ENCODE results near the gene AK8.

AK8 gene

GRCh38 chr9:132699956-132700355 lies 178.1 kb downstream of the AK8 start:
- peaks cover 30% of the 10 kb centered on the region for H3K9me3 ChIP-seq (ENCODE audit: control insufficient read depth, low read length)
- H2BK120ac ChIP-seq (ENCODE audit: low read depth, low read length), result no peak overlapping the region
- no peak overlapping the region for H3K4me3 ChIP-seq (ENCODE audit: insufficient read depth in 1 of 2, low read depth in 1 of 2, low read length in 2 of 2)
- no peak overlapping the region for H3K4ac ChIP-seq (ENCODE audit: low read depth in 1 of 2, low read length in 2 of 2)
- no peak overlapping the region for H2BK12ac ChIP-seq (ENCODE audit: low read length in 2 of 2)
- H4K91ac ChIP-seq (ENCODE audit: low read length), result no peak overlapping the region
- no peak overlapping the region for H2AK5ac ChIP-seq (ENCODE audit: low read length, severe bottlenecking)
- no peak overlapping the region for H3K14ac ChIP-seq (ENCODE audit: low read length in 2 of 2)
- no peak overlapping the region for H2BK15ac ChIP-seq (ENCODE audit: low read depth, poor library complexity, severe bottlenecking)
- no peaks in the 10 kb centered on the region for H3K79me1 ChIP-seq (replicated peaks; ENCODE audit: low read length, poor library complexity, severe bottlenecking)
- no peaks in the 10 kb centered on the region for H3K36me3 ChIP-seq (ENCODE audit: control insufficient read depth in 1 of 2, insufficient read depth in 2 of 2, low read depth in 1 of 2, low read length in 2 of 2)
- no peak overlapping the region for H2AFZ ChIP-seq (ENCODE audit: low read depth, low read length)
- H2BK5ac ChIP-seq (ENCODE audit: low read depth, low read length, poor library complexity, severe bottlenecking), result no peak overlapping the region
- H3K27me3 ChIP-seq (ENCODE audit: control insufficient read depth in 1 of 2, insufficient read depth in 1 of 2, low read length in 2 of 2), result peaks cover 0 to 2% of the 10 kb centered on the region in 2 experiments
- H4K8ac ChIP-seq (ENCODE audit: low read length), result no peak overlapping the region
- no CpG with 5 or more reads among the region's 1 CpG for WGBS
- no peaks in the 10 kb centered on the region for H3K4me1 ChIP-seq (ENCODE audit: control insufficient read depth, insufficient read depth, low read depth, low read length)
- no peak overlapping the region for H3K4me2 ChIP-seq (ENCODE audit: low read length, poor library complexity, severe bottlenecking)
- DNase-seq, result peak; percentile 34
- no peak overlapping the region for H3K18ac ChIP-seq (ENCODE audit: low read depth in 1 of 2, low read length in 2 of 2)
- H3K27ac ChIP-seq (ENCODE audit: low read length, poor library complexity, severe bottlenecking), result no peak overlapping the region
- no peak overlapping the region for H3K23ac ChIP-seq (ENCODE audit: low read length in 2 of 2)
- no peak overlapping the region for H3K9ac ChIP-seq (ENCODE audit: low read length)

GRCh38 chr9:132698989-132699388 lies 179.1 kb downstream of the AK8 start:
- Histone ChIP-seq H2BK12ac (ENCODE audit: low read length in 2 of 2) (no peak overlapping the region), H2BK120ac (ENCODE audit: low read depth, low read length) (no peak overlapping the region), H3K27me3 (ENCODE audit: control insufficient read depth in 1 of 2, insufficient read depth in 1 of 2, low read length in 2 of 2) (peaks cover 0 to 2% of the 10 kb centered on the region in 2 experiments), H4K91ac (ENCODE audit: low read length) (no peak overlapping the region), H3K4me2 (ENCODE audit: low read length, poor library complexity, severe bottlenecking) (no peak overlapping the region), H2BK5ac (ENCODE audit: low read depth, low read length, poor library complexity, severe bottlenecking) (no peak overlapping the region), H3K4me1 (ENCODE audit: control insufficient read depth, insufficient read depth, low read depth, low read length) (no peaks in the 10 kb centered on the region), H3K36me3 (ENCODE audit: control insufficient read depth in 1 of 2, insufficient read depth in 2 of 2, low read depth in 1 of 2, low read length in 2 of 2) (peaks cover 0 to 5% of the 10 kb centered on the region in 2 experiments), H2BK15ac (ENCODE audit: low read depth, poor library complexity, severe bottlenecking) (no peak overlapping the region), H3K79me1 (replicated peaks; ENCODE audit: low read length, poor library complexity, severe bottlenecking) (no peaks in the 10 kb centered on the region), H4K8ac (ENCODE audit: low read length) (no peak overlapping the region), H3K4ac (ENCODE audit: low read depth in 1 of 2, low read length in 2 of 2) (no peak overlapping the region), H3K18ac (ENCODE audit: low read depth in 1 of 2, low read length in 2 of 2) (no peak overlapping the region), H2AFZ (ENCODE audit: low read depth, low read length) (no peak overlapping the region), H3K4me3 (ENCODE audit: insufficient read depth in 1 of 2, low read depth in 1 of 2, low read length in 2 of 2) (no peak overlapping the region), H2AK5ac (ENCODE audit: low read length, severe bottlenecking) (no peak overlapping the region), H3K9ac (ENCODE audit: low read length) (no peak overlapping the region), H3K9me3 (ENCODE audit: control insufficient read depth, low read length) (peaks cover 30% of the 10 kb centered on the region), H3K27ac (ENCODE audit: low read length, poor library complexity, severe bottlenecking) (no peak overlapping the region), H3K23ac (ENCODE audit: low read length in 2 of 2) (no peak overlapping the region), H3K14ac (ENCODE audit: low read length in 2 of 2) (no peak overlapping the region)
- DNase-seq, result no peak
- WGBS, result 100% methylated on average over 3 of the region's 4 CpGs

- H3K79me1 ChIP-seq (replicated peaks; ENCODE audit: low read length, poor library complexity, severe bottlenecking), result peaks cover 2% of the 10 kb centered on the region
- no peak overlapping the region for H2BK5ac ChIP-seq (ENCODE audit: low read depth, low read length, poor library complexity, severe bottlenecking)
- peaks cover 30% of the 10 kb centered on the region for H3K9me3 ChIP-seq (ENCODE audit: control insufficient read depth, low read length)
Measured at GRCh38 chr9:132697230-132697629, 180.9 kb downstream of the AK8 start.

GRCh38 chr9:132694144-132694543 lies 183.9 kb downstream of the AK8 start:
- H2BK120ac ChIP-seq (ENCODE audit: low read depth, low read length), result no peak overlapping the region
- no peak overlapping the region for H2AFZ ChIP-seq (ENCODE audit: low read depth, low read length)
- no peaks in the 10 kb centered on the region for H3K27me3 ChIP-seq (ENCODE audit: control insufficient read depth in 1 of 2, insufficient read depth in 1 of 2, low read length in 2 of 2)
- peaks cover 30% of the 10 kb centered on the region for H3K9me3 ChIP-seq (ENCODE audit: control insufficient read depth, low read length)
- H3K4me2 ChIP-seq (ENCODE audit: low read length, poor library complexity, severe bottlenecking), result no peak overlapping the region
- H3K36me3 ChIP-seq (ENCODE audit: control insufficient read depth in 1 of 2, insufficient read depth in 2 of 2, low read depth in 1 of 2, low read length in 2 of 2), result peaks cover 11 to 44% of the 10 kb centered on the region in 2 experiments
- H3K23ac ChIP-seq (ENCODE audit: low read length in 2 of 2), result no peak overlapping the region
- H3K79me1 ChIP-seq (replicated peaks; ENCODE audit: low read length, poor library complexity, severe bottlenecking), result peaks cover 15% of the 10 kb centered on the region
- H4K8ac ChIP-seq (ENCODE audit: low read length), result no peak overlapping the region
- H2BK5ac ChIP-seq (ENCODE audit: low read depth, low read length, poor library complexity, severe bottlenecking), result no peak overlapping the region
- no peak overlapping the region for H3K9ac ChIP-seq (ENCODE audit: low read length)
- WGBS, result 27% methylated on average over 2 of the region's 2 CpGs
- DNase-seq, result no peak
- no peaks in the 10 kb centered on the region for H3K4me1 ChIP-seq (ENCODE audit: control insufficient read depth, insufficient read depth, low read depth, low read length)
- H2BK12ac ChIP-seq (ENCODE audit: low read length in 2 of 2), result no peak overlapping the region
- H3K27ac ChIP-seq (ENCODE audit: low read length, poor library complexity, severe bottlenecking), result no peak overlapping the region
- H2AK5ac ChIP-seq (ENCODE audit: low read length, severe bottlenecking), result no peak overlapping the region
- no peak overlapping the region for H3K4me3 ChIP-seq (ENCODE audit: insufficient read depth in 1 of 2, low read depth in 1 of 2, low read length in 2 of 2)
- no peak overlapping the region for H3K18ac ChIP-seq (ENCODE audit: low read depth in 1 of 2, low read length in 2 of 2)
- H2BK15ac ChIP-seq (ENCODE audit: low read depth, poor library complexity, severe bottlenecking), result no peak overlapping the region
- H3K4ac ChIP-seq (ENCODE audit: low read depth in 1 of 2, low read length in 2 of 2), result no peak overlapping the region
- H3K14ac ChIP-seq (ENCODE audit: low read length in 2 of 2), result no peak overlapping the region
- no peak overlapping the region for H4K91ac ChIP-seq (ENCODE audit: low read length)

More at GRCh38 chr9:132697230-132697629, 180.9 kb downstream of the AK8 start:
- Histone ChIP-seq H3K18ac (ENCODE audit: low read depth in 1 of 2, low read length in 2 of 2) (no peak overlapping the region), H3K14ac (ENCODE audit: low read length in 2 of 2) (no peak overlapping the region), H2AFZ (ENCODE audit: low read depth, low read length) (no peak overlapping the region), H3K4me3 (ENCODE audit: insufficient read depth in 1 of 2, low read depth in 1 of 2, low read length in 2 of 2) (no peak overlapping the region), H3K9ac (ENCODE audit: low read length) (no peak overlapping the region), H3K36me3 (ENCODE audit: control insufficient read depth in 1 of 2, insufficient read depth in 2 of 2, low read depth in 1 of 2, low read length in 2 of 2) (peaks cover 0 to 13% of the 10 kb centered on the region in 2 experiments), H3K4me2 (ENCODE audit: low read length, poor library complexity, severe bottlenecking) (no peak overlapping the region), H3K4ac (ENCODE audit: low read depth in 1 of 2, low read length in 2 of 2) (no peak overlapping the region), H4K8ac (ENCODE audit: low read length) (no peak overlapping the region), H2BK120ac (ENCODE audit: low read depth, low read length) (no peak overlapping the region), H3K4me1 (ENCODE audit: control insufficient read depth, insufficient read depth, low read depth, low read length) (no peaks in the 10 kb centered on the region), H2BK12ac (ENCODE audit: low read length in 2 of 2) (no peak overlapping the region), H4K91ac (ENCODE audit: low read length) (no peak overlapping the region), H3K27me3 (ENCODE audit: control insufficient read depth in 1 of 2, insufficient read depth in 1 of 2, low read length in 2 of 2) (no peaks in the 10 kb centered on the region), H2BK15ac (ENCODE audit: low read depth, poor library complexity, severe bottlenecking) (no peak overlapping the region), H3K27ac (ENCODE audit: low read length, poor library complexity, severe bottlenecking) (no peak overlapping the region), H3K23ac (ENCODE audit: low read length in 2 of 2) (no peak overlapping the region), H2AK5ac (ENCODE audit: low read length, severe bottlenecking) (no peak overlapping the region)
- DNase-seq, result no peak
